Upper lobe of left lung (tissue), 6 donors: Measurements from ENCODE around the gene MORC1. TPM values are rescaled to one million over a fixed set of nuclear protein-coding genes. Genes with fewer than 3 reads are reported as not detected.

ENCODE experiments used
- ATAC-seq, 2 donors: fragments of 200-7000 bp; cut with Tn5 transposase; one replicate each; pipeline ENCODE4 v1.9.1; 2022; ENCODE audit warnings: mild to moderate bottlenecking in 2 of 2, moderate library complexity in 2 of 2; ENCODE audit not compliant: low FRiP score in 2 of 2
- DNase-seq, 2 donors: peaks; one replicate each; pipeline ENCODE4 v3.0.0-alpha.2; 2019 to 2020
- H3K27ac ChIP-seq, 4 donors: fragments of 200-600 bp; sonication (generic); one replicate each; pipeline ENCODE4 v1.5.1; 2016 to 2019
- H3K27me3 ChIP-seq, 4 donors: fragments of 200-600 bp; sonication (generic); one replicate each; pipeline ENCODE4 v1.5.1; 2017 to 2019
- H3K36me3 ChIP-seq, 4 donors: fragments of 200-600 bp; sonication (generic); one replicate each; pipeline ENCODE4 v1.5.1; 2016 to 2019
- H3K4me1 ChIP-seq, 4 donors: fragments of 200-600 bp; sonication (generic); one replicate each; pipeline ENCODE4 v1.5.1; 2018 to 2019
- H3K4me3 ChIP-seq, 4 donors: fragments of 200-600 bp; sonication (generic); one replicate each; pipeline ENCODE4 v1.5.1; 2017 to 2019; ENCODE audit warnings: mild to moderate bottlenecking in 2 of 4, moderate library complexity in 1 of 4
- H3K9me3 ChIP-seq, 4 donors: fragments of 200-600 bp; sonication (generic); one replicate each; pipeline ENCODE4 v1.5.1; 2018 to 2019
- CTCF ChIP-seq, 6 experiments: fragments of 450-650 bp in 4 of 6; fragments of 200-600 bp in 2 of 6; sonication (generic) in 2 of 6; IDR thresholded peaks; one replicate each; pipeline ENCODE4 v1.5.1; 2016 to 2019; ENCODE audit warnings: antibody characterized with exemption in 6 of 6
- EP300 ChIP-seq, 4 donors: sonication (generic); formaldehyde crosslinking; IDR thresholded peaks; one replicate each; pipeline ENCODE4 v1.5.1; 2017; ENCODE audit warnings: antibody characterized with exemption in 4 of 4, control low read depth in 2 of 4
- POLR2A ChIP-seq, 4 donors: fragments of 450-650 bp; IDR thresholded peaks; one replicate each; pipeline ENCODE4 v1.5.1; 2016 to 2017; ENCODE audit warnings: antibody characterized with exemption in 4 of 4, mild to moderate bottlenecking in 2 of 4
- POLR2AphosphoS5 ChIP-seq, 2 donors: sonication (generic); formaldehyde crosslinking; IDR thresholded peaks; one replicate each; pipeline ENCODE4 v1.5.1; 2017; ENCODE audit warnings: antibody characterized with exemption in 2 of 2
- WGBS, 2 donors: methylation state at CpG; one replicate each; pipeline ENCODE4 v1.1.5; 2017 to 2018; 5-methylcytosine and 5-hydroxymethylcytosine counted together
- total RNA-seq, 6 donors: library from RNA; depleted of rRNA in 4 of 6; stranded (reverse); fragments of >200 nt in 4 of 6; gene quantifications; one replicate each; pipeline versions ENCODE4 v1.1.0 to v1.2.1, GENCODE V29; 2016 to 2021
- donor health status: DM: no; HTN: no; CAD: no; lungs with moderate emphysema.
- donor health status: DM: no; HTN: yes; CAD: no; lungs with severe emphysema.

MORC1 gene
- total RNA-seq, 6 donors from 2014 or later: 0.15 TPM; not detected in 5

GRCh38 chr3:108959017-108959416 is 158.9 kb downstream of the MORC1 start:
- DNase-seq: no peak
- TF ChIP-seq CTCF (IDR thresholded peaks at IDR 0.05) (no peak), EP300 (IDR thresholded peaks at IDR 0.05) (no peak), POLR2A (IDR thresholded peaks at IDR 0.05) (no peak), POLR2AphosphoS5 (IDR thresholded peaks at IDR 0.05) (no peak)
- 68 to 75% methylated on average over 1 of the region's 1 CpG for WGBS, 2 donors

GRCh38 chr3:108953700-108954099 is 164.2 kb downstream of the MORC1 start, which contains the start of gene GUCA1C:
GUCA1C (minus strand) TSS chr3:108953879; CDS start chr3:108953762, 117 bp downstream.
- Histone ChIP-seq H3K36me3 (no peaks in the 10 kb centered on the region), H3K9me3 (no peaks in the 10 kb centered on the region), H3K27ac (no peak within 1 kb of the TSS), H3K4me3 (no peak within 1 kb of the TSS), H3K4me1 (no peaks in the 10 kb centered on the region), H3K27me3 (no peaks in the 10 kb centered on the region)
- TF ChIP-seq CTCF (IDR thresholded peaks at IDR 0.05) (no peak), POLR2AphosphoS5 (IDR thresholded peaks at IDR 0.05) (no peak), EP300 (IDR thresholded peaks at IDR 0.05) (no peak), POLR2A (IDR thresholded peaks at IDR 0.05) (no peak)
- DNase-seq (no peak), ATAC-seq (no peak)
- WGBS, 2 donors: 94 to 100% methylated on average over 1 of the region's 1 CpG

More at GRCh38 chr3:108959017-108959416, 158.9 kb downstream of the MORC1 start:
- no peak overlapping the region for H3K4me3 ChIP-seq
- no peaks in the 10 kb centered on the region for H3K36me3 ChIP-seq
- H3K9me3 ChIP-seq: no peaks in the 10 kb centered on the region
- no peak overlapping the region for H3K27ac ChIP-seq
- ATAC-seq: no peak
- H3K27me3 ChIP-seq: no peaks in the 10 kb centered on the region
- H3K4me1 ChIP-seq: no peaks in the 10 kb centered on the region

GRCh38 chr3:108953210-108953609 is 164.7 kb downstream of the MORC1 start:
- H3K27ac ChIP-seq: no peak overlapping the region
- H3K4me3 ChIP-seq: no peak overlapping the region
- no peak for TF ChIP-seq EP300 (IDR thresholded peaks at IDR 0.05)
- no peak for TF ChIP-seq CTCF (IDR thresholded peaks at IDR 0.05)
- TF ChIP-seq POLR2AphosphoS5 (IDR thresholded peaks at IDR 0.05): no peak
- no peak for TF ChIP-seq POLR2A (IDR thresholded peaks at IDR 0.05)
- no peaks in the 10 kb centered on the region for H3K9me3 ChIP-seq
- no peaks in the 10 kb centered on the region for H3K27me3 ChIP-seq
- 76 to 78% methylated on average over 4 of the region's 4 CpGs for WGBS, 2 donors
- H3K4me1 ChIP-seq: no peaks in the 10 kb centered on the region
- H3K36me3 ChIP-seq: no peaks in the 10 kb centered on the region
- ATAC-seq: no peak
- DNase-seq: no peak

GRCh38 chr3:108951820-108952501 is 166.0 kb downstream of the MORC1 start:
- H3K4me3 ChIP-seq: no peak overlapping the region
- no peak for DNase-seq
- no peak for ATAC-seq
- H3K4me1 ChIP-seq: no peaks in the 10 kb centered on the region
- no peak for TF ChIP-seq POLR2A (IDR thresholded peaks at IDR 0.05)
- TF ChIP-seq POLR2AphosphoS5 (IDR thresholded peaks at IDR 0.05): no peak
- TF ChIP-seq CTCF (IDR thresholded peaks at IDR 0.05): no peak
- no peak for TF ChIP-seq EP300 (IDR thresholded peaks at IDR 0.05)
- H3K9me3 ChIP-seq: no peaks in the 10 kb centered on the region
- 68 to 75% methylated on average over 7 of the region's 7 CpGs for WGBS, 2 donors
- no peak overlapping the region for H3K27ac ChIP-seq
- no peaks in the 10 kb centered on the region for H3K27me3 ChIP-seq
- H3K36me3 ChIP-seq: no peaks in the 10 kb centered on the region

- H3K27ac ChIP-seq: no peak overlapping the region
- 68 to 75% methylated on average over 2 of the region's 2 CpGs for WGBS, 2 donors
- TF ChIP-seq EP300 (IDR thresholded peaks at IDR 0.05): no peak
- TF ChIP-seq POLR2AphosphoS5 (IDR thresholded peaks at IDR 0.05): no peak
- TF ChIP-seq CTCF (IDR thresholded peaks at IDR 0.05): no peak
- TF ChIP-seq POLR2A (IDR thresholded peaks at IDR 0.05): no peak
- DNase-seq (no peak), ATAC-seq (no peak)
- H3K4me3 ChIP-seq: no peak overlapping the region
- no peaks in the 10 kb centered on the region for H3K27me3 ChIP-seq
- no peaks in the 10 kb centered on the region for H3K9me3 ChIP-seq
- H3K36me3 ChIP-seq: no peaks in the 10 kb centered on the region
- H3K4me1 ChIP-seq: no peaks in the 10 kb centered on the region
These were observed 170.1 kb downstream of the MORC1 start for GRCh38 chr3:108947855-108948254.
